DMS53 treated with DMSO at 0.1 percent for 48 hours (cell line): ENCODE data around the gene AP2B1.
"Not testable (repeated sequence)": the region's sequence is repeated elsewhere in the genome, so short reads cannot be mapped to it uniquely, and the experiment has no call there.

Experiments used
- DNase-seq: peaks from one replicate; lab custom pipeline; 2025; ENCODE audit not compliant: unreplicated experiment; lab: John Stamatoyannopoulos, UW

The AP2B1 gene

DNA sequence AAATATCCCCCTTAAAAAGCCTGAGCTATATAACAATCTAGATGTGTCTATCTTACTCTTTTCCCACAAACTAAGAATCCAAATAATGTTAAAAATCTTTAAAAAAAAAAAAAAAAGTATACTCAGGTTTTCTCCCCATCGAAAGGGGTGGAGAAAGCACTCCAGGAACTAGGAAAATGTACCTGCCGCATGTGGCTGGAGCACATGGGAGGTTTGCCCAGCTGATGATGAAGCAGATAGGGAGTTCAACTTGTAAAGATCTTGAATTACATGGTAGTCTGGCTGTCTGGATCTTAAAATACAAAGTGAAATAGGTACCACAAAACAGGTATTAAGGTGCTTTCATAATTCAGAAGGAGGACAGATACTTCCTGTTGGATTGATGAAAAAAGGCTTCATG is 17.7 kb upstream of the AP2B1 start:
- no peak for DNase-seq

DNA sequence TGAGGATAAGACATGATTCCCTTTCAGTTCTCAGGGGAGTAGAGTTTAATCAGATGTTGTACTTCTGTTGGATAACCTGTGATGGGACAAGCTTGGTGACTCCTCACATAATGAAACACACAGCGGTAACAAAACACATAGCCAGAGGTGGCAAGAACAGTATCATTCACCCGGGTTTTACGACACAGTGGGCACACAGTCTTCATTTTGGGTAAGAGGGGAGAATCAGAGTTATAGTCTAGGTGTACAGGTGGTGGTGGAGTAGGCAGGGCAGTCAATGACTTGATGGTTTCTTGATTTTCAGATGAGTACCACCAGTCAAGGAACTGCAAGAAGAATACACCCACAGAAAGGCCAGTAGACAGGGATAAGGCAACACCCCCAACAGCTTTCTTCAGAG is 11.4 kb upstream of the AP2B1 start:
- no peak for DNase-seq

DNA sequence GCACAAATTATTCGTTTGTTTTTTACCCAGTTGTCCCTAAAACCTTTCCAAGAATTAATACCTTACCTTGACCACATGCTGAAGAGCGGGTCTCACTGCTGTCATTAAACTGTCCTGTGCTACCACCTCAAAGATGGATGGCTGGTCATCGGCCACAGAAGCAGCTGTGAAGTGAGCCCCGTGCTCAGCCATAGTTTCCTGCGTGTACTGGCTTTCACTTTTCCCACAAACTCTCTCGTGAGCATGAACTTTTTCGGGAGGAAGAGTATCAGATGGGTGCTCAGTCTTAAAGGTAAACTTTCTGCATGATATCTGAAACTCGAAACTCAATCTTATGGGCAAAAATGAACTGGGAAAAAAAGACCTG is 9.3 kb upstream of the AP2B1 start:
- no peak for DNase-seq

DNA sequence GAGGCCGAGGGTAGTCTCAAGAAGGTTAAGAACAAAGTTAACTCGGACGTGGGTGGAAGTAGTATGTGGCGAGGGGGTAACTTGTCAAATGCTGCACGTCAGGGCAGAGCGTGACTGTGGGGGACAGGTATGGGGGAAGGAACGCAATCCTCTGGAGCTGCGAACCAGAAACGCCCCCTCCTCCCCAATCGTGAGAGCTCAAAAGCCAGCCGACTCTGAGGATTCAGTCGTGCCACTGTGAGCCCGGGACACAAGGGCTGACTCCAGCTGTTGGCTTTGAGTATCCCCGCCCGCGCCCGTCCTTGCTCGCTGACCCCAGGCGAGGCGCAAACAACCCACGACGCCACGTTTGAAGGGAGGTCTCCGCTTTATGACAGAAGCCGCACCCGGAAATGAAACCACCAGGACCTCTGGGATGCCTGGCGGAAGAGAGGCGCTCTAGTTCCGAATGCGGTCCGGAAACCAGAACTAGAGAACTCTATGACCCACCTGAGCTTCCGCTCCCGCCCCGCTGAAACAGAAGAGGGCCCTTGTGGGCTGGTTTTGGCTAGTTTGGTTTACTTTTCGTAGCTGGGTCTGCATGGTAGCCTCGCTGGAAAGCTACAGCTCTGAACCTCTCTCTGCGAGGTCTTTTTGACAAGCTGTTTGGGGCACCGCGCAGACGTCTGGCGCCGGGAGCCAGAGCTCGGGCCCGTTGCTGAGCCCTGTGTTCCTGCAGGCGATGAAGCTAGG is 8.8 kb upstream of the AP2B1 start, which contains the start of gene PEX12:
Gene PEX12, minus strand, starts transcription at position 375 of the 732 bp plus-strand sequence. CDS start 550 bp downstream, outside the sequence.
- peak; percentile 75 for DNase-seq

DNA sequence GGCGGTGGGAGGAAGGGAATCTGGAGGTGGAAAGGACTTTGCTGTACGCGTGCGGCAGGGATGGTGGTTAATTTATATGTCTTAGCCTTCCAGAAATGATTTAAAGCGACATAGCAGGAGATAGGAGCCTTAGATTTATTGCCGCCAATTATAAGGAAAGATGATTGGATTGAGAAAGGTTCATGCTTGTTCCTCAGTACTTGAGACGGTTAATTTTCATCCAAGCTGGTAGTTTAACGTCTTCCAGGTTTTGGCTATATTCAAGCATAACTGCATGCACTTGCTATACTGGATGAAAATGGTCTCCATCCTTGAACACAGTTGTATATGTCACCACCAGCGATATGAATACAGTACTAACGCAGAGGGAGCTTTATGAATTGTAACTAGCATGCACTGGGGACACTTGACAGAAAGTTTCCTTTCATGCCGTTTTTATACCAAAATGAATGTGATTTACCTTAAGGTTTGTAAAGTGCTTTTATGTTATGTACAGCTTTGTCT is 8.1 kb upstream of the AP2B1 start:
- no peak for DNase-seq

DNA sequence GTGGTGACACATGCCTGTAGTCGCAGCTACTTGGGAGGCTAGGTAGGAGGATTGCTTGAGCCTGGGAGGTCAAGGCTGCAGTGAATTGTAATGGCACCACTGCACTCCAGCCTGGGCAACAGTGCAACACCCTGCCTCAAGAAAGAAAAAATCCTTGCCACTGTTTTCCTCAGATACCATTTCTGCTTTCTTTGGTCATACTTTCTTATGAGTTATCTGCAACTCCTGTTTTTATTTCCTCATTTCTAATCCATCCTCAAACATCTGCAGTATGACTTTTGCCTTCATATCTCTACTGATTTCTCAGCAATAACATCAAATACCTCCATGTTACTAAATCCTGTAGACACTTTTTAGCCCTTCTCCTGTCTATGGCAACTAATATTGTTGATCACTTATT is 3.1 kb upstream of the AP2B1 start:
- no peak for DNase-seq

DNA sequence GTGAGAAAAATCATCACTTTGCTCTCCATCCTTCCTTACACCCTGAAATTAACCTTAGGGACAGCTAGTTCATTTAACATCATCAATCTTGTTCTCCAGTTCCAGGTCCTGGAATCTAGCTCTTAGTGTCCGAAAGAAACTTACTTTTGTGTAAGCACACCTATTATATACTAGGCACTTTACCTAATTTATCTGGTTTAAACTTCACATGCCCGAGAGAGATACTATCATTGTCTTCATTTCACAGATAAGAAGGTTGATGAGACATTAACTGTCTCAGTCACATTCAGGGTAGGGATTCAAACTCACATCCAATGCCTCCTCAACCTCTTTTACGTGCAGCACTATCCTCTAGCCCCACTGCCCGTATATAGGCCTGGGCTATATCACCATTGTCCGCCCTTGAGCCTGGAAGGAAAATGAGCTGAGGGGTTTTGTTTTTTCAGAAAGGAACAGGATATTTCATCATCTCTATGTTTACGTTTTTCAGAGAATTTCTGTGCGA is 501 bp upstream of the AP2B1 start:
- no peak for DNase-seq

DNA sequence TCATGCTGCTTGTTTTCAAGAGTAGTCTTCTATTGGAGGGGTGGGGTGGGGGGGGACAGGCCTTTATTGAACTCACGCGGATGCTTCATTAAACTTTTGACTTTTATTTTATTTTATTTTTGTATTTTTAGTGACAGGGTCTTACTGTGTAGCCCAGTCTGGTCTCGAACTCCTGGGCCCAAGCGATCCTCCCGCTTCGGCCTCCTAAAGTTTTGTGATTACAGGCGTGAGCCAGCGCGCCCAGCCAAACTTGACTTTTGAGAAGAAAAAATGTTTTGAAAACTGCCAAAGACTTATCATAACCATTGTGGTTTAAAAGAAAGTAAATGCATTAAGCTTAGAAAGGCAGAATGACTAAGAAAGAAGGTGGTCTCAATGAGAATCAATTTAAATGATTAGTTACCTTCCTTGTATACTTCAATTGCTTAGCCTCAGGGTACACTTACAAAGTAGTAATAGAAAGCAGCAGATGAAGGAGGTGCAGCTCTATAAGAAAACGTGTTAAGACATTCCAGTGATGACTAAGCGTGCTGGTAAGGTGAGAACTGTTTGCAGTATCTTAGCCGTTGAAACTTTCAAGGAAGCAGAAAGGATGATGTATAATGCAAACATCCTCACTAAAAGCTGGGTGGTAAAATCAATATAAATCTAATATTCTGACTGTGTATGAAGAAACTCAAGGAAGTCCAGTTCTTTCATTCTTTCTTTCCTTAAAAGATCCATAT is 1.2 kb downstream of the AP2B1 start:
- DNase-seq = no peak

DNA sequence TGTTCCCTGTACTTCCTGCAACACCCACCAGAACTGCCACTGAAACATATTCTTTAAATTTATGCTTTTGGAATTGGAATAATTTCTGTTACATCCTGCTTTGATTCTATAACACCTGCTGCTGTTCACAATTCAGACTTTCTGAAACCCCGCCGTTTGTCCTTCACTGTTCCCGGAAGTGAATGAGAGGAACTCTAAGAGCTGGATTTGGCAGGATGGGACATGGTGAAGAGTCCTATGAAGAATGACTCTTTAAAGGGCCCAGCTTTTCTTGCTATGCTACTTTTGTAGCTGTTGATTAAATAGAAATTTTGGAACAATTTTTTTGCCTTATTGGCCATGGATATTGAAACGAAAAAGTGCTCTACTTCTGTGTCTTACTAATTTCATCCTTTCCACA is 8.9 kb downstream of the AP2B1 start:
- no peak for DNase-seq

DNA sequence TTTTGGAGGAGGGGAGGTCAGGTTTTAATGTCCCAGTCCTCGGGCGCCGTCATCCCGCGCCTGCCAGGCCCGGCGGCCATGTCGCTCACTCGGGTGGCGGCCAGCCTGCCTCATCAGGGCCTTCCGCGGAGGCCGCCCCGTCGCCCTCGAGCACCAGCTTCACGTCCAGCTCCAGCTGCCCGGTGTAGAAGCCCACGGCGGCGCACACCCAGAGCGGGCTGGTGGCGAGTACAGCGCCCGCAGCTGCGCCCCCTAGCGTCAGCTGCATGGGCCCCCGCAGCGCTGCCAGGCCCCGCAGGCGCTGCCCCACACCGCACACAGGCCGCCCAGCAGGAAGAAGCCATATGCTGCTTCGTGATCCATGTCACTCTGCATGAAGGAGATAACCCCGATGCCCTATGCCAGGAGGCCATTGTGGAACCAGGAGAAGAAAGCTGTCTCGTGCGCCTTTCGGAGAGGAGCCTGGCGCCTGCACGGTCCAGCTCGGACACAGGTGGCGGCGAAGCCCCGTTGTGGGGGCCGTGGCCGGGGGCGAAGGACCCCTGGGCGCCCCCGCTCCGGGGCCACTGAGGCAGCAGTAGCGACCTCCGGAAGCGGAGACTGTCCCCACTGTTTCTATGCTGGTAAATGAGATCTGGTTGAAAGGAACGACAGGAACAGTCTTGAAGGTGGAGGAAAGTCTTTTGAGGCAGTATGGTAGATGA is 9.6 kb downstream of the AP2B1 start:
- no peak for DNase-seq

DNA sequence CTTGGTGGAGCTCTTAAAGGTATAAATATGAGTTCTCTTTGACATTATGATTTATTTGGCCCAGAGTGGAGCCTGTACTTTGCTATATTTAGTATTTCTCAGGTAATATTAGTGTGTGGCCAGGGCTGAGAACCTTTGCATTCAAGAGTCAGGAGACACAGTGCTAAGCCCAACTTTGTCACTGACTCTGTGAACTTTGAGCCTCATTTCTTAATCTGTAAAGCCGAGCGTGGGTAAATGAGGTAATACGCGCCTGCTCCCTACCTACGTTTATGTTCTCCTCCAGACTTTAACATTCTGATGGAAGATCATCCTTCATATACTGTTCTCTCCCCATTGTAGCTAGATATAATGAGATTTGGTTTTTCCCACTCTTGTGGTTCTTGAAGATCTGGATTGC is 10.5 kb downstream of the AP2B1 start:
- DNase-seq = no peak

DNA sequence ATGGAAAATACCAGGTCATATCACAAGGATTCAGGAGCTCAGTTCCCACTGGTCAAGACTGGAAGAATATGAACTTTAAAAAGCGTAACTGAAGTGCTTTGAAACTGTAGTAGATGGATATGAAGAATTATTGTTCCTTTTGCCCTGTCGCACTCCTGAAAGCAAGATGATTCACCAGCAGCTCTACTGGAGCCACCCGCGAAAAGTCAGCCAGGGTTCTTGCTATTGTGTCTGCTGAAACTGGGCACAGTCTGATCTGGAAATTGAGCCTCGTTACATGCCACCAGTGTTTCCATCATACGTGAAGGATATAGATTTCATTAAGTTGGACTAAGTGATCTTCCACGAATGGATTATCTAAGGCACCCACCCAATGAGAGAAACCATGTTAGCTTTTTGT is 16.6 kb downstream of the AP2B1 start:
- DNase-seq = no peak

DNA sequence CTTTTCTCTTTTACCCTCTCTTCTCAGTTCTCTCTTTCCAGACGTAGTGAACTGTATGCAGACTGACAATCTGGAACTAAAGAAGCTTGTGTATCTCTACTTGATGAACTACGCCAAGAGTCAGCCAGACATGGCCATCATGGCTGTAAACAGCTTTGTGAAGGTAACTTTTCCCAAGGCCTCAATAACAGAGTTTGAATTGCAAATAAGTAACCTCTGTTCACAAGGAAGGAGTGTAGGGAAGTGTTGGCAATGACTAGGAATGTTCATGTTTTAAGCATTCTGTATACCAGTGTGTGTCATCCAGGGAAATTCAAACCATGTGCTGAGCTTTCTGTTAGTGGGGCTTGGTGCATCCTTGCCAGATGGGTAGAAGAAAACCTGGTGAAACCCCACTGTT is 18.6 kb downstream of the AP2B1 start:
- DNase-seq = no peak

DNA sequence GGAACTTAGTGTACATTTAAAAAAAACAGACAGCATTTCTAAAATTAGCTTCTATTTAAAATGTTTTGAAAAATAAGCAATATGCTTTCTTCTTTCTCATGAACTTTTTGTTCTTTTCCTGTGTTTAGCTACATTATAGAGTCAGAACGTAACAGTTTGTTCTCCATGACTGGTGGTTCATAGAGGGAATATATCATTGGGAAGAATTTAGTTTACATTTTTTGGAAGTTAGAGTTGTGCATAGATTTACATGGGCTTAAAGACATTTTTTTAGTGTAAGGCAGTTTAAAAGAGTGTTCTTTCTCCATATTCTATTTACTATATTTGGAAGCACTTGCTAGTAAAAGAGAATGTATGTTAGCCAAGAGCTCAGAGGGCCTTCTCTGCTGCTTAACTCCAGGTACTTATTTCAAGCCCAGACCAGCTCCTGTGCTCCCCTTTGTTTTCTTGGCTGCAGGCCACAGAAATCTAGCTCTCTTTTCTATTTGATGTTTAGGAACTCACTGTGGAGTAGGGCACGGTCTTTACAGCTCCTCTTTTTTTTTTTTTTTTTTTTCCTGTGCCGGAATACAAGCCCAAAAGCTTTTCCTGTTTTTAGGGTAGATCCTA is 20.2 kb downstream of the AP2B1 start:
- no peak for DNase-seq

DNA sequence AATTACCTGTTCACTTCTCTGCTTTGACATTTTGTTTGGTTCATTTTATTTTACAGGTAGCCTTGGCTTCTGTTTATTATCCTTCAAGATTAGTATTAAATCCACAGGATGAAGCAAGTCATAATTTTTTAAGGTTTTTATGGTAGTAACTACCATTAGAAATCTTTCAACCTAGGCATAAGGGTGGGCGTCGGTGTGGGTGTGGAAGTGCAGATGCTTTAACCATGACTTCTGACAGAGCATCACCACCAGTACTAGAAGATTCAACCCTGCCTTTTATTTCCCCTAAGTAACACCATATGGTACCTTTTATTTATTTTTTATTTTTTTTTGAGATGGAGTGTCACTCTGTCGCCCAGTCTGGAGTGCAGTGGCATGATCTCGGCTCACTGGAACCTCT is 22.7 kb downstream of the AP2B1 start:
- DNase-seq = no peak

DNA sequence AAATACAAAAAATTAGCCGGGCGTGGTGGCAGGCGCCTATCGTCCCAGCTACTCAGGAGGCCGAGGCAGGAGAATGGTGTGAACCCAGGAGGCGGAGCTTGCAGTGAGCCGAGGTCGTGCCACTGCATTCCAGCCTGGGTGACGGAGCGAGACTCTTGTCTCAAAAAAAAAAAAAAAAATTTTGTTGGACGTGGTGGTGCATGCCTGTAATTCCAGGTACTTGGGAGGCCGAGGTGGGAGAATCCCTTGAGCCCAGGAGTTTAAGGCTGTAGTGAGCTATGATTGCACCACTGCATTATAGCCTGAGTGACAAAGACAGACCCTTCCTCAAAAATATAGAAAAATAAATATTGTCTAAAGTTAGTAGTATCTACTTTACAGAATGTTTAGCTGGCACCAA is 23.6 kb downstream of the AP2B1 start:
- not testable (repeated sequence) for DNase-seq

DNA sequence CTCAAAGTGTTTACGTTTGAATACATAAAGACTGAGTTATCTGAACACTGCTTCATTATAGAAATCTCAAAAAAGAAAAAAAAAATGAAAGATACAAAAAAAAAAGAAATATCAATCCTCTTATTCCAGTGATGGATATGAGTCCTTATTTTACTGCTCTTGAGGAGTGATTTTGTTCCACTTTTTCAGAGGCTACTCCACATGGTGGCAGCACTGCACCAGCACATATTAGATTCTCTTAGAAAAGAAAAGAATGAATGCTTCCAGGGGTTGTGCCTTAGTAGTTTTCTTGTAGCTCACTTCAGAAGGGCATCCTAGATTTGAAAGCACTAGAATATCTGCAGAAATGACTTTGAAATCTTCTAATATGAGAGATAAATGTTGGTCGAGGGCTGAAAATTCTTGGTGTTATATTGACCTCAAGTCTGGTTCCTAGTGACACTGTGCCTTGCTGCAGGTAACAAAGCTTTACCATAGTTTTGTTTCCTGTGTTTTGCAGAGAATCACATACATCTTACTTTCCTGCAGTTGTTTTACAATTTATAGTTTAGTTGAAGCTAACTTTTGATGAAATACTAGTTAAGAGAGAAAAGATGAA is 25.9 kb downstream of the AP2B1 start:
- peak; percentile 5 for DNase-seq

DNA sequence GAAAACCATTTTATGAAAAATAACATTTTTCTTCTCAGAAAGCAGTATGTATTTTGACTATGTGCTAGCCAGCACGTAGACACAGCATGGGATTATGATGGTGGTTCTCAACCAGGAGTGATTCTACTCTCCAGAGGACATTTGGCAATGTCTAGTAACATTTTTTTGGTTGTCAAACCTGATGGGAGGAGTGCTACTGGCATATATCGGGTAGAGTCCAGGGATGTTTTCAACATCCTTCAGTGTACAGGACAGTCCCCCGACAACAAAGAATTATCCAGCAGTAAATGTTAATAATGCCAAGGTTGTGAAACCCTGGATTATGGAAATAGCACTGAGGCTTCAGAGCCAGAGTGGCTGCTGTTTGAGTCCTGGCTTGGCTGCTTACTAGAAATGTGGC is 27.7 kb downstream of the AP2B1 start:
- no peak for DNase-seq

DNA sequence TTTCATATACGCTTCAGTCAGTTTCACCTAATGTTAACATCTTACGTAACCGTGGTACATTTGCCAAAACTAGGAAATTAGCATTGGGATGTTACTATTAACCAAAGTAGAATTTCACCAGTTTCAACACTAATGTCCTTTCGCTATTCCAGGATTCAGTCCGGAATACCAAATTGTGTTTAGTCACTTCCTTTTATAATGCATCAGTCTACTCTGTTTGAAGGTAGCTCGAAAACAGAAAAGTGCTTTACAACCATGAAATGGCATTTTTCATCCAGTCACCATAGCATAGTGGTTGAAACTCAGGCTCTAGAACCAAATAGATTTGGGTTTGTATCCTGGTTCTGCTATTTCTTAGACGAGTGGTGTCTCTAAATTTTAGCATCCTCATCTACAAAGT is 29.4 kb downstream of the AP2B1 start:
- DNase-seq = no peak

DNA sequence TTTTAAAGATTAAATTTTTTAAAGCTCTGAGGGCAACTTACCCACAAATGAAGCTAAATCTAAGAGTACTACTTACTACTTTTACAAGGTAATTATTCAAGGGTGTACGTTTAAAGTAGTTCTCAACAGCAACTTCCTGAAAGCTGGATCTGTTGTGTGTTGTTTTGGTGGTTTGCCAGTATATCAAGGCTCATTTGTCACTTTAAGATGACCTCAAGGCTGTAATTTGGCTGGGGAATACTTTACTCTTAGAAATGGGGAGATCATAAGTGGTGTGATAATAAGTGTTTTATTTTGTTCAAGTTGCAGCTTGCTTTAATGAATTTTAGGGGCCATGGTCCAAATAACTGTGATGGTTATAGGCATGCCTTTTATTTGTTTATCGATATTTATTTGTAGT is 30.4 kb downstream of the AP2B1 start:
- DNase-seq = no peak

DNA sequence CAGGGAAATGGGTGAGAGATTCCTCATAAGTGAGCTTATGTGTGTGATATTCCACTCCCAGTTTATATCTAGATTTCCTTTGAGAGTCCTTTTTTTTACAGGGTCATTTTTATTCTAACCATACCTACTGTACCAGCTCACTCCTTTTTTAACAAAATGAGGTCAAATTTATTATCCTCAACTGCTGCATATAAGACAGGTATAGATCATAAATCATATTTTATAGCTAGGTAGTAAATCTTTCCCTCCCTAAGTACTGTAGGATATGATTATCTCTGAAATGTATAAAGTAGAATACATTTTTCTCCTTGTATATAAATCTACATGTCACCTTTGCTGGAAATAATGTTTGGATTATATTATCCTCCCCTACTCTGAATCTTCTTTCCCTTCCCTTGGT is 31.5 kb downstream of the AP2B1 start:
- no peak for DNase-seq
